Body of pancreas (tissue), 4 donors: ENCODE results near the gene HYI.

ENCODE experiments used
- POLR2A ChIP-seq, 3 donors: fragments of 450-650 bp; IDR thresholded peaks; one replicate each; pipeline ENCODE4 v1.6.1; 2016; ENCODE audit warnings: antibody characterized with exemption in 3 of 3, mild to moderate bottlenecking in 2 of 3
- TF ChIP-seq, protein P1 (sequence below), 7 experiments: fragments of 450-650 bp in 4 of 7; fragments of 200-600 bp in 3 of 7; sonication (generic) in 3 of 7; IDR thresholded peaks; one replicate each; pipeline ENCODE4 v1.5.1; 2016 to 2019; ENCODE audit warnings: antibody characterized with exemption in 7 of 7

DNA sequence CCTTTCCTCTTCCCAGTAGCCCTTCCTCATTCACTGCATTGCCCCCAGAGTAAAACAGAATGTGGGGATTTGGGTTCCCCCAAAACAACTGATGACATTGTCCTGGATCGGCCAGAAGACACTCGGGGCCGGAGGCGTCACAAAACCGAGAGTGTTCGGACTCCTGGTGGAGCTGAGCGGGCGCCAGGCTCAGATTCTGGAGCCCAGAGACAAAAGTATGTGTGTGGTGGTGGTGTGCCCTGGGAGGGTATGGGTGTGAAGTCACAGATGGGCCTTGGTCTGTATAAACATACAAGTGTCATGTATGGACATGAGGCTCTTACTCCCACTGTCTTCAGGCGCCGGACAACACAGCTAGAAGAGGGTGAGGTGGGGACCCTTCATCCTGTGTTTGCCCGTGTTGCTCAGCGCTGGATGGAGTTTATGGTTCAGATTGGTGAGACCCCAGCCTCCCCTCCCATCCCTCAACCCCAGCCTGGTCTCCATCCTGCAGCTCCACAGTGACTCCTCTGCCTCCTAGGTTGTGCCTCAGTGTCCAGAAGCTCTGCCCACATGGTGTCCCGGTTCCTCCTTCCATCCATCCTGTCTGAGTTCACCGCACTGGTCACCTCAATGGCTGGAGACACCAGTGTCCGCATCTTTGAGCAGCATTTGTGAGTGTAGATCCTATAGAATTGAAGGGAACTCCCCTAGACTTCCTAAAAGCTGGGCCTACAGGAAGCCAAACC is 12.4 kb downstream of the HYI start:
- TF ChIP-seq, protein P1, sequence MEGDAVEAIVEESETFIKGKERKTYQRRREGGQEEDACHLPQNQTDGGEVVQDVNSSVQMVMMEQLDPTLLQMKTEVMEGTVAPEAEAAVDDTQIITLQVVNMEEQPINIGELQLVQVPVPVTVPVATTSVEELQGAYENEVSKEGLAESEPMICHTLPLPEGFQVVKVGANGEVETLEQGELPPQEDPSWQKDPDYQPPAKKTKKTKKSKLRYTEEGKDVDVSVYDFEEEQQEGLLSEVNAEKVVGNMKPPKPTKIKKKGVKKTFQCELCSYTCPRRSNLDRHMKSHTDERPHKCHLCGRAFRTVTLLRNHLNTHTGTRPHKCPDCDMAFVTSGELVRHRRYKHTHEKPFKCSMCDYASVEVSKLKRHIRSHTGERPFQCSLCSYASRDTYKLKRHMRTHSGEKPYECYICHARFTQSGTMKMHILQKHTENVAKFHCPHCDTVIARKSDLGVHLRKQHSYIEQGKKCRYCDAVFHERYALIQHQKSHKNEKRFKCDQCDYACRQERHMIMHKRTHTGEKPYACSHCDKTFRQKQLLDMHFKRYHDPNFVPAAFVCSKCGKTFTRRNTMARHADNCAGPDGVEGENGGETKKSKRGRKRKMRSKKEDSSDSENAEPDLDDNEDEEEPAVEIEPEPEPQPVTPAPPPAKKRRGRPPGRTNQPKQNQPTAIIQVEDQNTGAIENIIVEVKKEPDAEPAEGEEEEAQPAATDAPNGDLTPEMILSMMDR (IDR thresholded peaks at IDR 0.05) = no peak
- TF ChIP-seq POLR2A (IDR thresholded peaks at IDR 0.05) = no peak
